GM12872 (cell line): ENCODE data around the gene SPAG16.

Source experiments
- CTCF ChIP-seq: IDR thresholded peaks from 3 replicates; pipeline ENCODE4 v1.5.1; 2011; ENCODE audit warnings: low read depth, mild to moderate bottlenecking, low read length, moderate library complexity; ENCODE audit not compliant: insufficient read depth

Gene SPAG16

DNA sequence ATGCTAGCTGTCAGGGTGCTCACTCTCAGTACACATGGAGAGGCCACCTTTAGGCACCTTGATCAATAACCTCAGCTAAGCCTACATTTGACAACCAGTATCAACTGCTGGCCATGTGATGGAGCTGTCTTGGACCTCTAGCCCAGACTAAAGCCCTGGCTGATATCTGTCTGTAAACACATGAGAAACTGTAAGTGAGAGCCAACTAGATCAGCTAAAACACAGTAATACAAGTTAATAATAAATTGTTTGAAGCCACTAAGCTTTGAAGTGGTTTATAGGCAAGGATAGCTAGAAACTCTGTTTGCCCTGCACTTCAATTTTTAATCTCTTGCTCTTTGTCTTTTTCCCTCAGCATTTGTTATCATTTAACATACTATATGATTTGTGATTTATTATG lies 407.1 kb downstream of the SPAG16 start:
- no peak for TF ChIP-seq CTCF

- no peak for TF ChIP-seq CTCF
Measured at GRCh38 chr2:213696442-213696841, 412.2 kb downstream of the SPAG16 start.

GRCh38 chr2:213703406-213704098 lies 419.3 kb downstream of the SPAG16 start:
- TF ChIP-seq CTCF = no peak

DNA sequence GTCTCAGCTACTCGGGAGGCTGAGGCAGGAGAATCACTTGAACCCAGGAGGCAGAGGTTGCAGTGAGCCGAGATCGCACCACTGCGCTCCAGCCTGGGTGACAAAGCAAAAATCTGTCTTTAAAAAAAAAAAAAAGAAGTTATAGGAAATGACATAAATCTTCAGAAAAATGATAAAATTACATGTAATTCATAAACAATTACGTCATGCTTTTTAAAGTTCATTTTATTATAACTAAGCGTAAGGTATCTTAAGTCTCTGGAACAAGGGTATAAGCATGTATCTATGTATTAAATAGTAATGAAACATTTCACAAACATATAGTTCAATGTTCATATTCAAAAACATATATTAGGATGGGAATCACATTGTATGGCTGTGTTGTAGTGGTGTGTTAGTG lies 425.9 kb downstream of the SPAG16 start:
- no peak for TF ChIP-seq CTCF

DNA sequence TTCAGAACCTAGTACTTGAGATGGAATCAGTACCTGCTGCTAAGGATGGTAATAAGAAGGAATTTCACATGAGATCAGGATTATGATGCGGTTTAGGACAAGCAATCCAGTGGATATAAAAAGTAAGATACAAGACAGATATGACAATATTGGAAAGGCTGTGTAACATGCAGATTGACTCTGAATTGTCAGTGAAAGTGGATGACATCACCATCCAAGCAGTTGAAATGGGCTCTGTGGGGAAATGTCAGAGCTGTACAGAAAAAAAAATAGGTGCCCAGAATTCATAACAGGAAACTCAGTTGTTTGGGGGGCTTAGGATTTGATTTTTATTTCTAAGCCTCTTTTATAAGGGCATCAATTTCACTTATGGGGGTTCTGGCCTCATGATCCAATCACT lies 438.3 kb downstream of the SPAG16 start:
- TF ChIP-seq CTCF = no peak

DNA sequence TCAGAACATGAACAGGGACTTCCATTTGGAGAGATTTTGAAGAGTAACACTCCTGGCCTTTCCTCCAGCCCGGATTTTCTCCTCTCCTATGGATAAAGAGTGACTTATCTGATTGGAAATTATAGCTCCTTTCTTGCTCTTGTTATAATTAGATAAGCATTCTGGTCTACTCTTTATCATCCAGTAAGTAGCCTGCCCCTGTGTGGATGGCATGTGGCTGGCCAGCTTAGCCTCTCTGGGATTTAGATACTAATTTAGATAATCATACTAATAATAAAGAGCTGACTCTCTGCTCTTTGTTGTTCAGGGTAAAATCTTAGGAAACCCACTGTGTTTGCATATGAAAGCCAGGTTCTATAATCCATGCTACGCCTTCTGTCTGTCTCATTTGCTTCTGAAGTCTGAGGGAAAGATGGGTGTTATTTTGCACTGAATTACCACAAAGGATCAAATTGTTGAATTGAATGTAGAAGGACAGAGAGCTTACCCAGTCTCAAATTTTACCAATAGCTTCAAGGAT lies 438.8 kb downstream of the SPAG16 start:
- TF ChIP-seq CTCF = no peak

GRCh38 chr2:213723707-213724106 lies 439.4 kb downstream of the SPAG16 start:
- TF ChIP-seq CTCF = no peak
